Endothelial cell of umbilical vein (primary cell): ENCODE measurements around the gene C19orf85. TPM values are rescaled to one million over a fixed set of nuclear protein-coding genes. Genes with fewer than 3 reads are reported as not detected.

Source experiments
- BruUV-seq: library from RNA; stranded (reverse); fragments of 400-500 nt; replicated peaks from 2 replicates; lab custom pipeline; 2021; lab: Mats Ljungman, UMichigan
- CTCF ChIA-PET: fragments of 300-600, 350-600 bp; sonication (Branson Sonifier 250); formaldehyde crosslinking; loops from one replicate; lab custom pipeline; 2021; ENCODE audit warnings: antibody characterized with exemption, inconsistent platforms; lab: Charles Lee
- POLR2A ChIA-PET: fragments of 300-600, 350-600 bp; sonication (Branson Sonifier 250); formaldehyde crosslinking; loops from one replicate; lab custom pipeline; 2021; ENCODE audit warnings: antibody characterized with exemption, inconsistent platforms; lab: Charles Lee
- DNase-seq: peaks from one replicate; pipeline ENCODE4 v3.0.0-alpha.2; 2011; ENCODE audit warnings: low read depth, low spot score
- FAIRE-seq: peaks from 2 replicates; lab custom pipeline; 2011; peaks lifted over from hg19 to GRCh38; lab: Jason Lieb, UNC
- H2AFZ ChIP-seq: 2 replicates; pipeline ENCODE4 v1.6.0; 2012; ENCODE audit warnings: low read depth, low read length, control low read depth, inconsistent platforms
- H3K27ac ChIP-seq: 2 replicates; pipeline ENCODE4 v1.5.1; 2011; ENCODE audit warnings: low read depth, mild to moderate bottlenecking, control low read depth, low read length, moderate library complexity; ENCODE audit not compliant: insufficient read depth
- H3K27me3 ChIP-seq, 2 experiments: 2 replicates each; pipeline versions ENCODE4 v1.6.0 to v1.6.1; 2011; ENCODE audit warnings: low read length in 2 of 2, mixed read lengths in 1 of 2; ENCODE audit not compliant: control insufficient read depth in 2 of 2, insufficient read depth in 2 of 2
- H3K36me3 ChIP-seq, 2 experiments: 2 replicates in 1 of 2; 3 replicates in 1 of 2; pipeline ENCODE4 v1.5.1; 2011; ENCODE audit warnings: low read length in 2 of 2, mild to moderate bottlenecking in 1 of 2, moderate library complexity in 1 of 2; ENCODE audit not compliant: control insufficient read depth in 2 of 2, insufficient read depth in 2 of 2; ENCODE audit errors: extremely low read depth in 1 of 2
- H3K4me1 ChIP-seq: 3 replicates; pipeline ENCODE4 v1.5.1; 2011; ENCODE audit warnings: mild to moderate bottlenecking, low read length; ENCODE audit not compliant: control insufficient read depth, insufficient read depth; ENCODE audit errors: extremely low read depth
- H3K4me2 ChIP-seq: 2 replicates; pipeline ENCODE4 v1.6.1; 2011; ENCODE audit warnings: low read length, control low read depth, mixed read lengths; ENCODE audit not compliant: insufficient read depth
- H3K4me3 ChIP-seq, 3 experiments: fragments of 200-600 bp in 1 of 3; sonication (generic), shearing (Covaris generic) in 1 of 3; replicated peaks in 1 of 3; 2 replicates each; pipeline ENCODE4 v1.5.1; 2011 to 2016; ENCODE audit warnings: control low read depth in 3 of 3, low read length in 3 of 3, mild to moderate bottlenecking in 2 of 3, inconsistent platforms in 1 of 3, low read depth in 1 of 3, moderate library complexity in 1 of 3; ENCODE audit not compliant: insufficient read depth in 1 of 3
- H3K79me2 ChIP-seq: 2 replicates; pipeline ENCODE4 v1.6.0; 2012; ENCODE audit warnings: low read length, inconsistent platforms; ENCODE audit not compliant: control insufficient read depth, insufficient read depth
- H3K9ac ChIP-seq: replicated peaks from 2 replicates; pipeline ENCODE3; 2011; ENCODE audit warnings: low read length, control low read depth; ENCODE audit not compliant: insufficient read depth; ENCODE audit errors: extremely low read depth
- H3K9me1 ChIP-seq: replicated peaks from 3 replicates; pipeline ENCODE4 v1.6.0; 2011; ENCODE audit warnings: mild to moderate bottlenecking, low read length; ENCODE audit not compliant: control insufficient read depth, insufficient read depth; ENCODE audit errors: extremely low read depth
- H3K9me3 ChIP-seq: replicated peaks from 2 replicates; pipeline ENCODE4 v1.5.1; 2012; ENCODE audit warnings: low read length, inconsistent platforms; ENCODE audit not compliant: control insufficient read depth, insufficient read depth
- H4K20me1 ChIP-seq: replicated peaks from 2 replicates; pipeline ENCODE3; 2011; ENCODE audit warnings: mild to moderate bottlenecking, low read length; ENCODE audit not compliant: control insufficient read depth, insufficient read depth; ENCODE audit errors: extremely low read depth
- CTCF ChIP-seq, 2 donors: IDR thresholded peaks; 1 replicate in 1 of 2; 2 replicates in 1 of 2; pipeline ENCODE4 v1.5.1; 2011; ENCODE audit warnings: low read length in 2 of 2, mild to moderate bottlenecking in 2 of 2, moderate library complexity in 2 of 2, control low read depth in 1 of 2, inconsistent platforms in 1 of 2, low read depth in 1 of 2; ENCODE audit not compliant: insufficient read depth in 1 of 2; ENCODE audit errors: extremely low read depth in 1 of 2
- EZH2 ChIP-seq: IDR thresholded peaks from 2 replicates; pipeline ENCODE4 v1.6.1; 2012; ENCODE audit warnings: borderline replicate concordance, low read depth, mild to moderate bottlenecking, moderate library complexity, low read length, inconsistent platforms; ENCODE audit not compliant: severe bottlenecking
- FOS ChIP-seq: IDR thresholded peaks from 2 replicates; pipeline ENCODE4 v1.6.1; 2011; ENCODE audit warnings: mild to moderate bottlenecking, low read length, moderate library complexity, borderline replicate concordance; ENCODE audit not compliant: insufficient read depth
- GATA2 ChIP-seq: IDR thresholded peaks from 2 replicates; pipeline ENCODE4 v1.7.0; 2011; ENCODE audit warnings: low read depth, mild to moderate bottlenecking, moderate library complexity, mixed read lengths, low read length; ENCODE audit not compliant: insufficient read length, insufficient read depth
- JUN ChIP-seq: IDR thresholded peaks from 2 replicates; pipeline ENCODE4 v1.6.1; 2011; ENCODE audit warnings: borderline replicate concordance, low read depth; ENCODE audit not compliant: insufficient read length, insufficient read depth
- MAX ChIP-seq: IDR thresholded peaks from 2 replicates; pipeline ENCODE4 v1.6.1; 2011; ENCODE audit not compliant: insufficient read depth, insufficient read length
- MYC ChIP-seq: IDR thresholded peaks from one replicate; pipeline ENCODE4 v1.6.1; 2011; ENCODE audit warnings: mild to moderate bottlenecking, low read depth, low read length
- POLR2A ChIP-seq: IDR thresholded peaks from 2 replicates; pipeline ENCODE4 v1.6.1; 2012; ENCODE audit warnings: low read depth, mild to moderate bottlenecking, control low read depth, low read length
- POLR2AphosphoS5 ChIP-seq: IDR thresholded peaks from 2 replicates; pipeline ENCODE4 v1.6.1; 2012; ENCODE audit warnings: low read depth, mild to moderate bottlenecking, control low read depth, low read length, moderate library complexity; ENCODE audit not compliant: insufficient read depth
- dilution Hi-C: fragments of 300-500 bp; cut with MboI; formaldehyde crosslinking; loops from one replicate; pipeline ENCODE4 v1.15.0; 2019; ENCODE audit warnings: low sequenced_read_pairs; ENCODE audit not compliant: extremely low pct_ligation_motif_present
- intact Hi-C: fragments of 100-400 bp; cut with micrococcal nuclease; formaldehyde crosslinking; loops from one replicate; pipeline ENCODE4 v1.10.0; 2022
- polyA plus RNA-seq, 4 experiments: library from polyadenylated mRNA; depleted of rRNA in 3 of 4; stranded (reverse) in 3 of 4; unstranded in 1 of 4; fragments of >200 nt; gene quantifications; 2 replicates each; pipeline versions ENCODE4 v1.2.1 to v1.2.3, GENCODE V29; 2011 to 2012; ENCODE audit warnings: missing spikeins in 1 of 4
- total RNA-seq: library from RNA; stranded (reverse); gene quantifications from 2 replicates; pipeline ENCODE4 v1.2.3, GENCODE V29; 2021

Gene C19orf85
- total and polyA plus RNA-seq, 2 donors (not counting 3 experiments of a cell fraction or from before 2014, with no cell fraction given), result not detected

- no TSS peak for BruUV-seq
- Histone ChIP-seq H3K79me2 (no peaks in the 10 kb centered on the region), H3K4me2 (no peak overlapping the region), H3K4me1 (peaks cover 13% of the 10 kb centered on the region), H4K20me1 (no peaks in the 10 kb centered on the region), H3K36me3 (no peaks in the 10 kb centered on the region), H3K27me3 (no peaks in the 10 kb centered on the region), H3K9me3 (no peaks in the 10 kb centered on the region), H3K9ac (no peak overlapping the region), H3K9me1 (no peaks in the 10 kb centered on the region), H2AFZ (no peak overlapping the region), H3K27ac (no peak overlapping the region), H3K4me3 (no peak overlapping the region)
- intact Hi-C loops (loop anchor here (5.0 kb wide), 1 partner anchor 144 kb away; the partner anchor contains the start of gene ZNF865), dilution Hi-C loops (no loop called here)
- no peak for FAIRE-seq
- DNase-seq, result no peak
- CTCF ChIA-PET, result no interaction called here
- POLR2A ChIA-PET, result no interaction called here
- TF ChIP-seq MYC (no peak), EZH2 (no peak), JUN (no peak), POLR2AphosphoS5 (no peak), MAX (no peak), GATA2 (no peak), POLR2A (no peak)
These were observed 944 bp downstream of the C19orf85 start for GRCh38 chr19:55463583-55464031.

- no peak overlapping the region for H3K27ac ChIP-seq
- DNase-seq (no peak), FAIRE-seq (no peak)
- no peaks in the 10 kb centered on the region for H3K9me3 ChIP-seq
- peaks cover 13% of the 10 kb centered on the region for H3K4me1 ChIP-seq
- H3K27me3 ChIP-seq, result no peaks in the 10 kb centered on the region
- no peak overlapping the region for H3K9ac ChIP-seq
- H3K4me2 ChIP-seq, result no peak overlapping the region
- ChIA-PET CTCF (interaction anchor here (1.5 kb wide), 1 partner anchor 11 kb away, joined by 4 read pairs; no protein-coding TSS in a partner anchor), POLR2A (interaction anchor here (0.6 kb wide), 1 partner anchor 9 kb away, joined by 5 read pairs; no protein-coding TSS in a partner anchor)
- H3K9me1 ChIP-seq, result no peaks in the 10 kb centered on the region
- H3K4me3 ChIP-seq, result no peak overlapping the region
- intact Hi-C loops (loop anchor here (5.0 kb wide), 1 partner anchor 145 kb away; the partner anchor contains the start of gene ZNF865), dilution Hi-C loops (no loop called here)
- H3K79me2 ChIP-seq, result no peaks in the 10 kb centered on the region
- no peak overlapping the region for H2AFZ ChIP-seq
- no peaks in the 10 kb centered on the region for H4K20me1 ChIP-seq
- BruUV-seq, result no TSS peak
- TF ChIP-seq FOS, result no peak
- no peak for TF ChIP-seq EZH2
- TF ChIP-seq JUN, result no peak
- no peak for TF ChIP-seq CTCF (IDR thresholded peaks at IDR 0.05; ENCODE audit: extremely low read depth in 1 of 2, insufficient read depth in 1 of 2, low read depth in 1 of 2, low read length in 2 of 2)
- no peak for TF ChIP-seq MAX
- no peak for TF ChIP-seq MYC
- TF ChIP-seq POLR2AphosphoS5, result no peak
- no peak for TF ChIP-seq POLR2A
- no peak for TF ChIP-seq GATA2
- H3K36me3 ChIP-seq, result no peaks in the 10 kb centered on the region
These were observed 1.8 kb downstream of the C19orf85 start for GRCh38 chr19:55462722-55463121.
